SK-N-SH (cell line): Measurements from ENCODE around the gene ERVFRD-1. TPM values are rescaled to one million over a fixed set of nuclear protein-coding genes. Genes with fewer than 3 reads are reported as not detected.

ENCODE experiments used
- CTCF ChIA-PET: fragments of 300-600, 350-600 bp; formaldehyde crosslinking; extraction: SDS; loops from one replicate; lab custom pipeline; 2021; lab: Yijun Ruan, JAX
- POLR2A ChIA-PET: fragments of 350-600 bp; sonication (Branson Sonifier 250); formaldehyde crosslinking; extraction: SDS; loops from one replicate; lab custom pipeline; 2020; ENCODE audit warnings: antibody characterized with exemption, inconsistent platforms; lab: Yijun Ruan, JAX
- DNase-seq: peaks from one replicate; pipeline ENCODE4 v3.0.0; 2012
- H2AFZ ChIP-seq: fragments of 200-600 bp; sonication (generic); 2 replicates; pipeline ENCODE4 v1.8.1; 2016; ENCODE audit warnings: antibody characterized with exemption, mild to moderate bottlenecking, low read depth
- H3F3A ChIP-seq: fragments of 200-600 bp; sonication (generic); replicated peaks from 2 replicates; pipeline ENCODE3; 2016; ENCODE audit warnings: antibody characterized with exemption, mild to moderate bottlenecking; ENCODE audit not compliant: insufficient read depth
- H3K27ac ChIP-seq, 2 experiments: fragments of 200-500 bp in 1 of 2; fragments of 200-600 bp in 1 of 2; sonication (Bioruptor generic) in 1 of 2; sonication (generic), shearing (Covaris generic) in 1 of 2; 2 replicates each; pipeline versions ENCODE4 v1.5.1 to v1.6.1; 2014 to 2016; ENCODE audit warnings: low read depth in 2 of 2, inconsistent platforms in 1 of 2, low read length in 1 of 2, mild to moderate bottlenecking in 1 of 2, mixed read lengths in 1 of 2
- H3K27me3 ChIP-seq: fragments of 200-600 bp; sonication (generic), shearing (Covaris generic); 2 replicates; pipeline ENCODE4 v1.6.1; 2016; ENCODE audit warnings: mixed run types; ENCODE audit not compliant: insufficient read depth
- H3K36me3 ChIP-seq, 2 experiments: fragments of 200-500 bp in 1 of 2; fragments of 200-600 bp in 1 of 2; sonication (Bioruptor generic) in 1 of 2; sonication (generic) in 1 of 2; replicated peaks in 1 of 2; 2 replicates each; pipeline versions ENCODE3 to v1.5.1; 2014 to 2016; ENCODE audit warnings: low read length in 1 of 2, mild to moderate bottlenecking in 1 of 2; ENCODE audit not compliant: insufficient read depth in 2 of 2, control insufficient read depth in 1 of 2
- H3K4me1 ChIP-seq, 2 experiments: fragments of 200-500 bp in 1 of 2; fragments of 200-600 bp in 1 of 2; sonication (Bioruptor generic) in 1 of 2; sonication (generic), shearing (Covaris generic) in 1 of 2; 2 replicates each; pipeline versions ENCODE4 v1.5.1 to v1.6.1; 2014 to 2016; ENCODE audit warnings: low read depth in 1 of 2, low read length in 1 of 2, mixed run types in 1 of 2; ENCODE audit not compliant: insufficient read depth in 2 of 2, control insufficient read depth in 1 of 2
- H3K4me2 ChIP-seq: fragments of 200-600 bp; sonication (generic), shearing (Covaris generic); 2 replicates; pipeline ENCODE4 v1.6.1; 2017; ENCODE audit warnings: mixed run types
- H3K4me3 ChIP-seq, 2 experiments: fragments of 200-500 bp in 1 of 2; fragments of 200-600 bp in 1 of 2; sonication (Bioruptor generic) in 1 of 2; sonication (generic), shearing (Covaris generic) in 1 of 2; 2 replicates each; pipeline versions ENCODE4 v1.5.1 to v1.8.1; 2014 to 2016; ENCODE audit warnings: low read depth in 2 of 2, inconsistent platforms in 1 of 2, low read length in 1 of 2, mild to moderate bottlenecking in 1 of 2, mixed read lengths in 1 of 2, moderate library complexity in 1 of 2
- H3K79me2 ChIP-seq: fragments of 200-600 bp; sonication (generic); 2 replicates; pipeline ENCODE4 v1.8.1; 2017; ENCODE audit warnings: mild to moderate bottlenecking; ENCODE audit not compliant: insufficient read depth
- H3K9ac ChIP-seq: fragments of 200-600 bp; sonication (generic); 2 replicates; pipeline ENCODE4 v1.6.1; 2017; ENCODE audit warnings: mixed run types
- H3K9me2 ChIP-seq: fragments of 200-600 bp; sonication (generic); 2 replicates; pipeline ENCODE4 v1.6.1; 2017; ENCODE audit warnings: mixed run types
- H3K9me3 ChIP-seq: fragments of 200-600 bp; sonication (generic); 2 replicates; pipeline ENCODE4 v1.6.1; 2017; ENCODE audit warnings: mixed run types, mild to moderate bottlenecking, moderate library complexity
- H4K20me1 ChIP-seq: fragments of 200-600 bp; sonication (generic); 2 replicates; pipeline ENCODE4 v1.6.1; 2017; ENCODE audit warnings: mild to moderate bottlenecking, mixed run types; ENCODE audit not compliant: insufficient read depth
- CHD2 ChIP-seq: fragments of 150-350 bp; IDR thresholded peaks from 2 replicates; pipeline ENCODE4 v1.6.1; 2018; ENCODE audit warnings: low read length; ENCODE audit not compliant: partially characterized antibody
- CTCF ChIP-seq: fragments of 200-600 bp; sonication (generic); IDR thresholded peaks from 2 replicates; pipeline ENCODE4 v1.6.1; 2017; ENCODE audit warnings: antibody characterized with exemption, mild to moderate bottlenecking, moderate library complexity
- EP300 ChIP-seq, 2 experiments: IDR thresholded peaks; 2 replicates each; pipeline versions ENCODE4 v1.4.0 to v1.6.1; 2012; ENCODE audit warnings: borderline replicate concordance in 1 of 2, low read depth in 1 of 2, low read length in 1 of 2
- FOSL2 ChIP-seq: IDR thresholded peaks from 2 replicates; pipeline ENCODE4 v1.4.0; 2012; ENCODE audit warnings: low read depth, mild to moderate bottlenecking, moderate library complexity, borderline replicate concordance
- MEF2A ChIP-seq: IDR thresholded peaks from 2 replicates; pipeline ENCODE4 v1.4.0; 2012; ENCODE audit warnings: low read depth, borderline replicate concordance
- POLR2AphosphoS5 ChIP-seq: IDR thresholded peaks from 2 replicates; pipeline ENCODE4 v1.6.1; 2012; ENCODE audit warnings: low read depth, low read length
- RXRA ChIP-seq: IDR thresholded peaks from 2 replicates; pipeline ENCODE4 v1.4.0; 2012; ENCODE audit warnings: low read depth, mild to moderate bottlenecking, borderline replicate concordance
- SIN3A ChIP-seq: IDR thresholded peaks from 2 replicates; pipeline ENCODE4 v1.6.1; 2012; ENCODE audit warnings: low read depth, mild to moderate bottlenecking, low read length, moderate library complexity, borderline replicate concordance
- TAF1 ChIP-seq: IDR thresholded peaks from 2 replicates; pipeline ENCODE4 v1.6.1; 2012; ENCODE audit warnings: low read depth, mild to moderate bottlenecking, low read length, moderate library complexity, borderline replicate concordance
- TEAD4 ChIP-seq: IDR thresholded peaks from 2 replicates; pipeline ENCODE4 v1.4.0; 2012; ENCODE audit warnings: mild to moderate bottlenecking, borderline replicate concordance; ENCODE audit not compliant: insufficient read depth
- USF2 ChIP-seq: fragments of 150-350 bp; IDR thresholded peaks from 2 replicates; pipeline ENCODE4 v1.6.1; 2017; ENCODE audit warnings: antibody characterized with exemption, low read length, low read depth, borderline replicate concordance
- YY1 ChIP-seq: IDR thresholded peaks from 2 replicates; pipeline ENCODE4 v1.4.0; 2012; ENCODE audit warnings: low read depth, mild to moderate bottlenecking
- WGBS: methylation state at CpG from one replicate; pipeline ENCODE4 v1.1.6; 2017; ENCODE audit warnings: low lambda C conversion rate; 5-methylcytosine and 5-hydroxymethylcytosine counted together
- polyA plus RNA-seq, 3 experiments: library from polyadenylated mRNA; depleted of rRNA; stranded (reverse); fragments of >200 nt; gene quantifications; 2 replicates each; pipeline ENCODE4 v1.2.3, GENCODE V29; 2012
- TF ChIP-seq, protein P1 (sequence below): IDR thresholded peaks from 2 replicates; pipeline ENCODE4 v1.4.0; 2012; ENCODE audit warnings: low read depth, borderline replicate concordance
- TF ChIP-seq, protein P2 (sequence below): IDR thresholded peaks from 2 replicates; pipeline ENCODE4; 2012

Gene ERVFRD-1
- polyA plus RNA-seq, 1 of the 3 experiments (the other 2 are of a cell fraction): not detected

- POLR2A ChIA-PET: interaction anchor here (0.6 to 1.6 kb wide), 3 partner anchors 51 to 128 kb away, joined by 3 to 4 read pairs (median 3); no protein-coding TSS in a partner anchor
- peak within 1 kb of the TSS; percentile 93 for H3K9ac ChIP-seq
- peak; percentile 98 for DNase-seq
- H3F3A ChIP-seq: peaks cover 16% of the 10 kb centered on the region
- 3% methylated on average over 8 of the region's 90 CpGs for WGBS
- TF ChIP-seq RXRA (no peak), CHD2 (peak; percentile 87), POLR2AphosphoS5 (peak; percentile 42), EP300 (IDR thresholded peaks at IDR 0.05; ENCODE audit: borderline replicate concordance in 1 of 2, low read depth in 1 of 2, low read length in 1 of 2) (no peak), CTCF (peak; percentile 48), TEAD4 (0 out of 2 replicates have a peak, but pooled peaks have one; percentile 19), YY1 (peak; percentile 60; the same call in 1 of the 2 replicates), TAF1 (peak; percentile 75), SIN3A (peak; percentile 38; the same call in 1 of the 2 replicates), MEF2A (no peak), USF2 (no peak), FOSL2 (0 out of 2 replicates have a peak, but pooled peaks have one; percentile 0)
- TF ChIP-seq, protein P1, sequence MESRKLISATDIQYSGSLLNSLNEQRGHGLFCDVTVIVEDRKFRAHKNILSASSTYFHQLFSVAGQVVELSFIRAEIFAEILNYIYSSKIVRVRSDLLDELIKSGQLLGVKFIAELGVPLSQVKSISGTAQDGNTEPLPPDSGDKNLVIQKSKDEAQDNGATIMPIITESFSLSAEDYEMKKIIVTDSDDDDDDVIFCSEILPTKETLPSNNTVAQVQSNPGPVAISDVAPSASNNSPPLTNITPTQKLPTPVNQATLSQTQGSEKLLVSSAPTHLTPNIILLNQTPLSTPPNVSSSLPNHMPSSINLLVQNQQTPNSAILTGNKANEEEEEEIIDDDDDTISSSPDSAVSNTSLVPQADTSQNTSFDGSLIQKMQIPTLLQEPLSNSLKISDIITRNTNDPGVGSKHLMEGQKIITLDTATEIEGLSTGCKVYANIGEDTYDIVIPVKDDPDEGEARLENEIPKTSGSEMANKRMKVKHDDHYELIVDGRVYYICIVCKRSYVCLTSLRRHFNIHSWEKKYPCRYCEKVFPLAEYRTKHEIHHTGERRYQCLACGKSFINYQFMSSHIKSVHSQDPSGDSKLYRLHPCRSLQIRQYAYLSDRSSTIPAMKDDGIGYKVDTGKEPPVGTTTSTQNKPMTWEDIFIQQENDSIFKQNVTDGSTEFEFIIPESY: no peak
- TF ChIP-seq, protein P2, sequence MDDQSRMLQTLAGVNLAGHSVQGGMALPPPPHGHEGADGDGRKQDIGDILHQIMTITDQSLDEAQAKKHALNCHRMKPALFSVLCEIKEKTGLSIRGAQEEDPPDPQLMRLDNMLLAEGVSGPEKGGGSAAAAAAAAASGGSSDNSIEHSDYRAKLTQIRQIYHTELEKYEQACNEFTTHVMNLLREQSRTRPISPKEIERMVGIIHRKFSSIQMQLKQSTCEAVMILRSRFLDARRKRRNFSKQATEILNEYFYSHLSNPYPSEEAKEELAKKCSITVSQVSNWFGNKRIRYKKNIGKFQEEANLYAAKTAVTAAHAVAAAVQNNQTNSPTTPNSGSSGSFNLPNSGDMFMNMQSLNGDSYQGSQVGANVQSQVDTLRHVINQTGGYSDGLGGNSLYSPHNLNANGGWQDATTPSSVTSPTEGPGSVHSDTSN: peak; percentile 8; the same call in 1 of the 2 replicates
- peaks cover 11% of the 10 kb centered on the region for H4K20me1 ChIP-seq
- peaks cover 47% of the 10 kb centered on the region for H3K79me2 ChIP-seq
- CTCF ChIA-PET: interaction anchor here (0.6 to 1.6 kb wide), 15 partner anchors 8 to 482 kb away, joined by 3 to 7 read pairs (median 3); no protein-coding TSS in a partner anchor
- peak within 1 kb of the TSS; percentile 86 to 87 for H3K4me3 ChIP-seq
- peak within 1 kb of the TSS; percentile 98 for H2AFZ ChIP-seq
- H3K4me2 ChIP-seq: peak within 1 kb of the TSS; percentile 91
- H3K9me2 ChIP-seq: no peaks in the 10 kb centered on the region
- peaks cover 8 to 10% of the 10 kb centered on the region in 2 experiments; a peak in 3 of 4 replicates for H3K4me1 ChIP-seq
- peaks cover 0 to 8% of the 10 kb centered on the region in 2 experiments for H3K36me3 ChIP-seq
- H3K9me3 ChIP-seq: no peaks in the 10 kb centered on the region
- no peaks in the 10 kb centered on the region for H3K27me3 ChIP-seq
- H3K27ac ChIP-seq: peak within 1 kb of the TSS; percentile 90 to 95
Observed at GRCh38 chr6:11093626-11094410, 17.7 kb downstream of the ERVFRD-1 start, which contains the start of gene SMIM13. Gene SMIM13 (plus strand): TSS chr6:11093834. CDS start chr6:11094314, 480 bp downstream.
